B cell (primary cell): Measurements from ENCODE around the gene ATP8B1. TPM values are rescaled to one million over a fixed set of nuclear protein-coding genes. Genes with fewer than 3 reads are reported as not detected.

Experiments used
- ATAC-seq: fragments of 200-7000 bp; cut with Tn5 transposase; one replicate; pipeline ENCODE4 v1.10.0; 2021; ENCODE audit warnings: low read depth, mild to moderate bottlenecking, moderate number of reproducible peaks, moderate library complexity
- CTCF ChIA-PET: fragments of 350-600 bp; sonication (Branson Sonifier 250); formaldehyde crosslinking; loops from one replicate; lab custom pipeline; 2021; ENCODE audit warnings: antibody characterized with exemption, inconsistent platforms; lab: Charles Lee
- POLR2A ChIA-PET: fragments of 350-600 bp; sonication (Branson Sonifier 250); formaldehyde crosslinking; loops from one replicate; lab custom pipeline; 2021; ENCODE audit warnings: antibody characterized with exemption; lab: Charles Lee
- DNase-seq: peaks from one replicate; pipeline ENCODE4 v3.0.0; 2013
- H2AFZ ChIP-seq: 2 replicates; pipeline ENCODE4 v1.6.1; 2012; ENCODE audit warnings: mild to moderate bottlenecking, low read depth, low read length; ENCODE audit not compliant: insufficient read depth, poor library complexity, severe bottlenecking
- H3K27ac ChIP-seq, 2 donors: 1 replicate in 1 of 2; 2 replicates in 1 of 2; pipeline ENCODE4 v1.5.1; 2012 to 2013; ENCODE audit warnings: low read length in 2 of 2, mild to moderate bottlenecking in 2 of 2, moderate library complexity in 1 of 2
- H3K27me3 ChIP-seq, 4 experiments: fragments of 200-600 bp in 1 of 4; sonication (generic) in 1 of 4; replicated peaks in 1 of 4; 1 replicate in 2 of 4; 2 replicates in 2 of 4; pipeline versions ENCODE4 v1.6.1 to v1.7.0; 2013 to 2016; ENCODE audit warnings: low read length in 3 of 4, mild to moderate bottlenecking in 2 of 4, mixed read lengths in 1 of 4, moderate library complexity in 1 of 4; ENCODE audit not compliant: insufficient read depth in 4 of 4, control insufficient read depth in 3 of 4; ENCODE audit errors: control extremely low read depth in 1 of 4
- H3K36me3 ChIP-seq, 2 experiments: replicated peaks in 1 of 2; 1 replicate in 1 of 2; 2 replicates in 1 of 2; pipeline versions ENCODE4 v1.6.1 to v1.7.1; 2013; ENCODE audit warnings: low read length in 1 of 2; ENCODE audit not compliant: insufficient read depth in 2 of 2, control insufficient read depth in 1 of 2; ENCODE audit errors: control extremely low read depth in 1 of 2, extremely low read depth in 1 of 2
- H3K4me1 ChIP-seq, 2 donors: fragments of 200-600 bp in 1 of 2; sonication (generic) in 1 of 2; 1 replicate in 1 of 2; 2 replicates in 1 of 2; pipeline versions ENCODE4 v1.5.1 to v1.6.1; 2013 to 2017; ENCODE audit warnings: low read length in 2 of 2; ENCODE audit not compliant: control insufficient read depth in 2 of 2, insufficient read depth in 2 of 2
- H3K4me2 ChIP-seq: replicated peaks from 2 replicates; pipeline ENCODE3; 2012; ENCODE audit warnings: mild to moderate bottlenecking, low read depth, low read length; ENCODE audit not compliant: poor library complexity, severe bottlenecking
- H3K4me3 ChIP-seq, 5 experiments: fragments of 200-600 bp in 1 of 5; sonication (generic) in 1 of 5; 1 replicate in 3 of 5; 2 replicates in 2 of 5; pipeline versions ENCODE4 v1.5.1 to v1.7.0; 2011 to 2016; ENCODE audit warnings: low read length in 4 of 5, mild to moderate bottlenecking in 4 of 5, low read depth in 2 of 5, control low read depth in 1 of 5, moderate library complexity in 1 of 5; ENCODE audit not compliant: insufficient read depth in 1 of 5; ENCODE audit errors: control extremely low read depth in 1 of 5, extremely low read depth in 1 of 5
- H3K79me2 ChIP-seq: fragments of 200-600 bp; sonication (generic); one replicate; pipeline ENCODE4 v1.6.0; 2016; ENCODE audit warnings: low read length; ENCODE audit not compliant: control insufficient read depth, insufficient read depth
- H3K9ac ChIP-seq: fragments of 200-600 bp; sonication (generic); 2 replicates; pipeline ENCODE4 v1.6.1; 2017; ENCODE audit warnings: mild to moderate bottlenecking, low read length, moderate library complexity
- H3K9me3 ChIP-seq, 3 donors: one replicate each; pipeline versions ENCODE4 v1.6.1 to v1.7.1; 2013; ENCODE audit warnings: low read length in 2 of 3; ENCODE audit not compliant: control insufficient read depth in 2 of 3, insufficient read depth in 1 of 3; ENCODE audit errors: control extremely low read depth in 1 of 3
- H4K20me1 ChIP-seq: 2 replicates; pipeline ENCODE4 v1.6.0; 2012; ENCODE audit warnings: mild to moderate bottlenecking, low read length; ENCODE audit not compliant: insufficient read depth, control insufficient read depth, poor library complexity, severe bottlenecking
- H3K27ac Mint-ChIP-seq: one replicate; pipeline ENCODE4 v1.8.0; 2021; ENCODE audit warnings: mixed read lengths
- H3K27me3 Mint-ChIP-seq: one replicate; pipeline ENCODE4 v1.8.0; 2021; ENCODE audit warnings: mixed read lengths
- H3K4me1 Mint-ChIP-seq: one replicate; pipeline ENCODE4 v1.8.0; 2021; ENCODE audit warnings: mixed read lengths
- H3K4me3 Mint-ChIP-seq: one replicate; pipeline ENCODE4 v1.8.0; 2021; ENCODE audit warnings: mixed read lengths
- H3K9me3 Mint-ChIP-seq: one replicate; pipeline ENCODE4 v1.8.0; 2022; ENCODE audit warnings: mixed read lengths; ENCODE audit not compliant: insufficient read depth
- EZH2 ChIP-seq: IDR thresholded peaks from 2 replicates; pipeline ENCODE4 v1.6.1; 2012; ENCODE audit warnings: borderline replicate concordance, low read depth, mild to moderate bottlenecking, moderate library complexity, low read length; ENCODE audit not compliant: insufficient read depth, poor library complexity, severe bottlenecking
- WGBS: methylation state at CpG from one replicate; pipeline ENCODE4 v1.1.5; 2013; ENCODE audit warnings: missing lambda C conversion rate; ENCODE audit not compliant: insufficient coverage; 5-methylcytosine and 5-hydroxymethylcytosine counted together
- intact Hi-C: fragments of 100-400 bp; cut with micrococcal nuclease; formaldehyde crosslinking; loops from one replicate; pipeline ENCODE4 v1.10.0; 2022
- polyA plus RNA-seq: library from polyadenylated mRNA; depleted of rRNA; stranded (reverse); fragments of >200 nt; gene quantifications from 2 replicates; pipeline ENCODE4 v1.2.3, GENCODE V29; 2012
- total RNA-seq, 2 donors: library from RNA; stranded (reverse); fragments of 120-200 nt in 1 of 2; gene quantifications; 1 replicate in 1 of 2; 2 replicates in 1 of 2; pipeline versions ENCODE4 v1.2.3 to v1.2.4, GENCODE V29; 2013 to 2022
- TF ChIP-seq, protein P1 (sequence below): fragments of 200-600 bp; IDR thresholded peaks from one replicate; pipeline ENCODE4 v1.8.0; 2022; ENCODE audit warnings: antibody characterized with exemption, mild to moderate bottlenecking

The ATP8B1 gene
- total and polyA plus RNA-seq, 2 donors (not counting 1 experiment from before 2014, with no cell fraction given), result 0.27 TPM; not detected in 1

- Mint-ChIP-seq H3K4me3 (no peak overlapping the region), H3K9me3 (no peaks in the 10 kb centered on the region), H3K27ac (no peak overlapping the region), H3K4me1 (peaks cover 17% of the 10 kb centered on the region), H3K27me3 (peaks cover 25% of the 10 kb centered on the region)
- H3K36me3 ChIP-seq, result no peaks in the 10 kb centered on the region
- no peak overlapping the region for H3K4me3 ChIP-seq
- no peak overlapping the region for H2AFZ ChIP-seq
- H3K79me2 ChIP-seq, result no peaks in the 10 kb centered on the region
- no peak overlapping the region for H3K27ac ChIP-seq
- peaks cover 0 to 27% (median 17%) of the 10 kb centered on the region in 4 experiments for H3K27me3 ChIP-seq
- POLR2A ChIA-PET, result no interaction called here
- 100% methylated on average over 2 of the region's 4 CpGs for WGBS
- H3K4me2 ChIP-seq, result no peak overlapping the region
- H3K4me1 ChIP-seq, result peaks cover 23 to 24% of the 10 kb centered on the region in 2 donors
- DNase-seq (no peak), ATAC-seq (no peak)
- no peak overlapping the region for H3K9ac ChIP-seq
- TF ChIP-seq EZH2, result no peak
- H4K20me1 ChIP-seq, result no peaks in the 10 kb centered on the region
- CTCF ChIA-PET, result no interaction called here
- intact Hi-C loops, result no loop called here
- H3K9me3 ChIP-seq, result peaks cover 3 to 25% (median 8%) of the 10 kb centered on the region in 3 donors
These were observed 4.3 kb downstream of the ATP8B1 start for GRCh38 chr18:57798713-57799373.

DNA sequence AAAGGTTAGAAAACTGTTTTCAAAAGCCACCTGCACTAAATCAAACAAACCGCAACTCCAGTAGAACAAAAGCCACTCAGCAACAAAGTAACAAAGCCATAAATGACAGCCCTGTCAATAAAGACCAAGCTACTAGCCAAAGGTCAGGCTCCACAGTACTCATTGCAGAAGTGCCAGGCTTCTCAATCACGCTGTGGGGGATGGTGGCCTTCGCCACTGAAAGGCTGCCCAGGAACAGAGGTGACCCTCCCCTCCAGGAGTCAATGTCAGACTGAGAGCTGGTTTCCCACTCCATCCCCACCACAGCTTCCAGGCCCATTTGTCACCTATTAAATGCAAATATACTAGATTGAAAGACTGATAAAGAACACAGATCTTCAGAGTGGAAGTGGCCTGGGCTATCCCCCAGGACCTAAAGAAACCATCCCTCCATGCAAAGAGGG is 5.9 kb downstream of the ATP8B1 start:
- Histone ChIP-seq H3K79me2 (no peaks in the 10 kb centered on the region), H4K20me1 (no peaks in the 10 kb centered on the region), H3K4me1 (peaks cover 9 to 10% of the 10 kb centered on the region in 2 donors), H3K9ac (no peak overlapping the region), H3K36me3 (no peaks in the 10 kb centered on the region), H3K9me3 (peaks cover 3 to 16% (median 8%) of the 10 kb centered on the region in 3 donors), H3K4me2 (no peak overlapping the region), H2AFZ (no peak overlapping the region), H3K27me3 (peaks cover 0 to 13% (median 10%) of the 10 kb centered on the region in 4 experiments), H3K4me3 (no peak overlapping the region), H3K27ac (no peak overlapping the region)
- Mint-ChIP-seq H3K4me3 (no peak overlapping the region), H3K4me1 (peaks cover 11% of the 10 kb centered on the region), H3K27me3 (peaks cover 21% of the 10 kb centered on the region), H3K27ac (no peak overlapping the region), H3K9me3 (no peaks in the 10 kb centered on the region)
- POLR2A ChIA-PET, result no interaction called here
- DNase-seq (no peak), ATAC-seq (no peak)
- CTCF ChIA-PET, result no interaction called here
- WGBS, result 100% methylated on average over 1 of the region's 3 CpGs
- intact Hi-C loops, result no loop called here
- no peak for TF ChIP-seq EZH2
- TF ChIP-seq, protein P1, sequence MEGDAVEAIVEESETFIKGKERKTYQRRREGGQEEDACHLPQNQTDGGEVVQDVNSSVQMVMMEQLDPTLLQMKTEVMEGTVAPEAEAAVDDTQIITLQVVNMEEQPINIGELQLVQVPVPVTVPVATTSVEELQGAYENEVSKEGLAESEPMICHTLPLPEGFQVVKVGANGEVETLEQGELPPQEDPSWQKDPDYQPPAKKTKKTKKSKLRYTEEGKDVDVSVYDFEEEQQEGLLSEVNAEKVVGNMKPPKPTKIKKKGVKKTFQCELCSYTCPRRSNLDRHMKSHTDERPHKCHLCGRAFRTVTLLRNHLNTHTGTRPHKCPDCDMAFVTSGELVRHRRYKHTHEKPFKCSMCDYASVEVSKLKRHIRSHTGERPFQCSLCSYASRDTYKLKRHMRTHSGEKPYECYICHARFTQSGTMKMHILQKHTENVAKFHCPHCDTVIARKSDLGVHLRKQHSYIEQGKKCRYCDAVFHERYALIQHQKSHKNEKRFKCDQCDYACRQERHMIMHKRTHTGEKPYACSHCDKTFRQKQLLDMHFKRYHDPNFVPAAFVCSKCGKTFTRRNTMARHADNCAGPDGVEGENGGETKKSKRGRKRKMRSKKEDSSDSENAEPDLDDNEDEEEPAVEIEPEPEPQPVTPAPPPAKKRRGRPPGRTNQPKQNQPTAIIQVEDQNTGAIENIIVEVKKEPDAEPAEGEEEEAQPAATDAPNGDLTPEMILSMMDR, result no peak
